PC-9 (cell line): ENCODE data around the gene TMEM52.

Experiments
- CTCF ChIP-seq: fragments of 200-600 bp; sonication (generic); conservative IDR thresholded peaks from 2 replicates; pipeline ENCODE4 v1.6.1; 2017; ENCODE audit warnings: mixed run types, antibody characterized with exemption, mild to moderate bottlenecking, moderate library complexity
- EZH2 ChIP-seq: fragments of 200-600 bp; sonication (generic); IDR thresholded peaks from 2 replicates; pipeline ENCODE4 v1.8.0; 2017; ENCODE audit warnings: antibody characterized with exemption, low read depth

GRCh38 chr1:1914101-1914970, 4.7 kb downstream of the TMEM52 start:
- TF ChIP-seq CTCF (no peak), EZH2 (no peak)
